GM12878 (cell line): ENCODE results near the gene ETV6. TPM values are rescaled to one million over a fixed set of nuclear protein-coding genes. Genes with fewer than 3 reads are reported as not detected.

ENCODE experiments used
- E2F4 ChIP-seq: IDR thresholded peaks from 2 replicates; pipeline ENCODE4 v1.6.1; 2012; ENCODE audit warnings: low read depth, low read length, improper control_type of control experiment
- EP300 ChIP-seq, 2 experiments: fragments of 150-350 bp in 1 of 2; IDR thresholded peaks; 2 replicates each; pipeline ENCODE4 v1.6.1; 2011 to 2012; ENCODE audit warnings: low read depth in 2 of 2, low read length in 2 of 2, borderline replicate concordance in 1 of 2, improper control_type of control experiment in 1 of 2, inconsistent platforms in 1 of 2; ENCODE audit not compliant: control insufficient read depth in 1 of 2
- FOXK2 ChIP-seq: fragments of 450-650 bp; IDR thresholded peaks from 2 replicates; pipeline ENCODE4 v1.6.1; 2017; ENCODE audit warnings: mild to moderate bottlenecking, moderate library complexity
- HCFC1 ChIP-seq: fragments of 150-350 bp; IDR thresholded peaks from 2 replicates; pipeline ENCODE4 v1.6.1; 2014; ENCODE audit warnings: low read length
- IKZF1 ChIP-seq: fragments of 450-650 bp; conservative IDR thresholded peaks from 2 replicates; pipeline ENCODE4 v1.6.1; 2017; ENCODE audit warnings: antibody characterized with exemption, mild to moderate bottlenecking
- KLF5 ChIP-seq: fragments of 450-650 bp; IDR thresholded peaks from 2 replicates; pipeline ENCODE4 v1.6.1; 2014; ENCODE audit warnings: mild to moderate bottlenecking; ENCODE audit not compliant: partially characterized antibody
- NBN ChIP-seq: fragments of 450-650 bp; IDR thresholded peaks from 2 replicates; pipeline ENCODE4 v1.6.1; 2016
- NR2C1 ChIP-seq: fragments of 450-650 bp; IDR thresholded peaks from 2 replicates; pipeline ENCODE4 v1.6.1; 2017; ENCODE audit warnings: antibody characterized with exemption, mild to moderate bottlenecking, moderate library complexity
- REST ChIP-seq: IDR thresholded peaks from 2 replicates; pipeline ENCODE4 v1.6.1; 2012; ENCODE audit warnings: mild to moderate bottlenecking, low read depth, low read length
- RUNX3 ChIP-seq: IDR thresholded peaks from 2 replicates; pipeline ENCODE4 v1.6.1; 2012; ENCODE audit warnings: low read length, inconsistent platforms
- STAT3 ChIP-seq: IDR thresholded peaks from 2 replicates; pipeline ENCODE4 v1.6.1; 2011; ENCODE audit warnings: low read depth, low read length, improper control_type of control experiment
- ZNF217 ChIP-seq: fragments of 450-650 bp; IDR thresholded peaks from 2 replicates; pipeline ENCODE4 v1.6.1; 2017; ENCODE audit warnings: antibody characterized with exemption, mild to moderate bottlenecking
- ZNF592 ChIP-seq: fragments of 450-650 bp; IDR thresholded peaks from 2 replicates; pipeline ENCODE4 v1.6.1; 2017; ENCODE audit warnings: mild to moderate bottlenecking, moderate library complexity
- polyA plus RNA-seq, 11 experiments: library from polyadenylated mRNA; depleted of rRNA in 4 of 11; unstranded in 6 of 11; stranded (reverse) in 5 of 11; fragments of >200 nt; fragmentation: Nextera tagmentation in 4 of 11; fragmentation: Illumina TruSeq in 1 of 11; extraction: Ambion mirVana in 4 of 11; extraction: Trizol in 1 of 11; gene quantifications; 1 replicate in 1 of 11; 2 replicates in 10 of 11; pipeline versions ENCODE4 v1.2.1 to v1.2.3, GENCODE V29; 2011 to 2016; ENCODE audit warnings: inconsistent platforms in 2 of 11, missing spikeins in 2 of 11, low read depth in 1 of 11
- total RNA-seq, 4 experiments: library from RNA; depleted of rRNA in 3 of 4; stranded (reverse); fragments of >200 nt in 3 of 4; fragmentation: Illumina TruSeq in 1 of 4; extraction: Trizol in 1 of 4; gene quantifications; 2 replicates each; pipeline versions ENCODE4 v1.2.1 to v1.2.3, GENCODE V29; 2013 to 2021
- TF ChIP-seq, protein P1 (sequence below): fragments of 450-650 bp; IDR thresholded peaks from 2 replicates; pipeline ENCODE4 v1.6.1; 2017; ENCODE audit warnings: antibody characterized with exemption, mild to moderate bottlenecking, moderate library complexity

Gene ETV6
- total and polyA plus RNA-seq, 10 of the 15 experiments (the other 5 are each of a cell fraction or from before 2014, with no cell fraction given), result 6.6 to 74.8 (median 24.6) TPM

GRCh38 chr12:11761869-11762567 is 112.5 kb downstream of the ETV6 start (continued):
- TF ChIP-seq, protein P1, sequence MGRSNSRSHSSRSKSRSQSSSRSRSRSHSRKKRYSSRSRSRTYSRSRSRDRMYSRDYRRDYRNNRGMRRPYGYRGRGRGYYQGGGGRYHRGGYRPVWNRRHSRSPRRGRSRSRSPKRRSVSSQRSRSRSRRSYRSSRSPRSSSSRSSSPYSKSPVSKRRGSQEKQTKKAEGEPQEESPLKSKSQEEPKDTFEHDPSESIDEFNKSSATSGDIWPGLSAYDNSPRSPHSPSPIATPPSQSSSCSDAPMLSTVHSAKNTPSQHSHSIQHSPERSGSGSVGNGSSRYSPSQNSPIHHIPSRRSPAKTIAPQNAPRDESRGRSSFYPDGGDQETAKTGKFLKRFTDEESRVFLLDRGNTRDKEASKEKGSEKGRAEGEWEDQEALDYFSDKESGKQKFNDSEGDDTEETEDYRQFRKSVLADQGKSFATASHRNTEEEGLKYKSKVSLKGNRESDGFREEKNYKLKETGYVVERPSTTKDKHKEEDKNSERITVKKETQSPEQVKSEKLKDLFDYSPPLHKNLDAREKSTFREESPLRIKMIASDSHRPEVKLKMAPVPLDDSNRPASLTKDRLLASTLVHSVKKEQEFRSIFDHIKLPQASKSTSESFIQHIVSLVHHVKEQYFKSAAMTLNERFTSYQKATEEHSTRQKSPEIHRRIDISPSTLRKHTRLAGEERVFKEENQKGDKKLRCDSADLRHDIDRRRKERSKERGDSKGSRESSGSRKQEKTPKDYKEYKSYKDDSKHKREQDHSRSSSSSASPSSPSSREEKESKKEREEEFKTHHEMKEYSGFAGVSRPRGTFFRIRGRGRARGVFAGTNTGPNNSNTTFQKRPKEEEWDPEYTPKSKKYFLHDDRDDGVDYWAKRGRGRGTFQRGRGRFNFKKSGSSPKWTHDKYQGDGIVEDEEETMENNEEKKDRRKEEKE, result no peak
- TF ChIP-seq RUNX3 (no peak), IKZF1 (peak; percentile 83), STAT3 (peak; percentile 98), REST (no peak), FOXK2 (no peak), EP300 (IDR thresholded peaks at IDR 0.05; ENCODE audit: borderline replicate concordance in 1 of 2, control insufficient read depth in 1 of 2, low read depth in 2 of 2, low read length in 2 of 2) (peak; percentile 86 to 95; a peak in 3 of 4 replicates), E2F4 (0 out of 2 replicates have a peak, but pooled peaks have one; percentile 35), KLF5 (peak; percentile 58), NBN (peak; percentile 64; the same call in 1 of the 2 replicates), HCFC1 (no peak), NR2C1 (no peak), ZNF592 (peak; percentile 91), ZNF217 (no peak)
